ENCODE data around the gene PDGFA.

PDGFA gene

DNA sequence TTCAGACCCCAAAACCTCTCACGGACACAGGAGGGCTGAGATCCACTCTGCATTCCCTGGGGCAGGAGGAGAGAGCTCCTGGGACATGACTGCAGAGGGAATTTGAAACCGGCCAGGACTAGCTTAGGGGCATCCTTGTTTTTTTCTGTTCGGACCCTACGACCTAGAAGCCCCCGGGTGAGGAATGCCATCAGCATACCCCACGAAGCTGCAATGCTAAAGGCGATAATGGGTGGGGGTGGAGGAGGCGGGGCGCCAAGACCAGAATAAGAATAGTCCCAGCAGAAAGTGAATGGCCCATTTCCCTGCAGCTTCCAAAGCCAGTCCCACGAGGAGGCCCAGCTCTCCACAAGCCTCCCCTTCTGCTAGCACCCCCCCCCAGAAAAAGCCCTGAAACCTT lies 4.0 kb downstream of the PDGFA start:
- DNase-seq: no peak

DNA sequence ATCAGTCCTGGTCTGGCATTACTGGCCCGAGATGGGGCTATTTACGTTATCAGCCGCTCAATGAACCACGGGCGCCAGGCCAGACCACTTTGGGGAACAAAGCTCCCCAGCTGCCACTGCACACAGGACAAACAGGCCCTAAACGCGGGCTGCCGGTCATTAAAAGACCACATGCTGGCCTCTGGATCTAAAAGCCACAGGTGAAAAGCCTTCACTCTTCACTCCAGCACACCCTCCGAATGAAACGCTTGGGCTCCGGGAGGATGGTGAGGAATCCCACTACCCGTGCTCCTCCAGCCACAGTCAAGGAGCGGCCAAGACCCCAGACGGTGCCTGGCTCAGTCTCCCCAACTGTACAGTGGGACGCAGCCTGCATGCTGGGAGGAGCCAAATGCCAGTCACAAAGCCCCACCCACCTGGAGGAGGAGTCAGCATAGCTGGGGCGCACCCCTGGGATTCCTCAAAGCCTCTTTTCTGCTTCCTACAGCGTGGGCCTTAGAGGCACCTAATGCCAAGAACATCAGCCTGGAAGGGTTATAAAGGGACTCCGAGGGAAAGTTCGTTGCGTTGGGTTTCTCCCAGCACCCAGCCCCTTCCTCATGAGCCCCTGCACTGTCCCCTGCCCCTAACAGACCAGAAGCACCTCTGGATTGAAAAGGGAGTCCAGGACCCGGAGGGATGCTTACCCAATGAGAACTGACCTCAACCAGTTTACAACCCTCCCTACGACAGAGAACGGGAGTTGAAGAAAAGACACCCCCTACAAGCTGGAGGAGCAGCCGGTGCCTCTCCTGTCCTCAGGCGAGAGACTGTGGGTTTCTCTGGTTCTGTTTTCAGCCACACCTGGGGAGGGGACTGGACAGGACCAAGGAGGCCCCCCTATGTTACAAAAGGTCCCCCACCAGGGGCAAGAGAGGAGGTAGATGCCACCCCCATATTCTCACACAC lies 4.7 kb downstream of the PDGFA start:
- peak; percentile 37 for DNase-seq

DNA sequence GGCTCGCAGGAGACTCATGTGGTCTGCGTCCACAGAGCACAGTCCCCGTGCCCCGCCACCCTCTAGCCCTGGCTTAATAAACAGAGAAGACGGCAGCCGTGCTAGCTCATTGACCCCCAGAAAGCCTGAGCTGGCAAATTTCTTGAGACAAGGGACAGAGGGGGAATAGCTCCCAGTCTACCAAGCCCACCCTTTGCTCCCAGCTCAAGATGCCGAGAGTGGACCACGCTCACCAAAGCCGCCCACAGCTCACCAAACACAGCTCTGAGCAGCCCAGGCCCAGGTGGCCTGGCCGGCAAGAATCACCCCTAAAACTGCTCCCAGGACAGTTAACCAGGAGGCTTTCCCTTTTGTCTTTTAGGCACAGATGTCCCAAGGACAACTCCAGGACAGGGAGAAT lies 5.4 kb downstream of the PDGFA start:
- DNase-seq: no peak

DNA sequence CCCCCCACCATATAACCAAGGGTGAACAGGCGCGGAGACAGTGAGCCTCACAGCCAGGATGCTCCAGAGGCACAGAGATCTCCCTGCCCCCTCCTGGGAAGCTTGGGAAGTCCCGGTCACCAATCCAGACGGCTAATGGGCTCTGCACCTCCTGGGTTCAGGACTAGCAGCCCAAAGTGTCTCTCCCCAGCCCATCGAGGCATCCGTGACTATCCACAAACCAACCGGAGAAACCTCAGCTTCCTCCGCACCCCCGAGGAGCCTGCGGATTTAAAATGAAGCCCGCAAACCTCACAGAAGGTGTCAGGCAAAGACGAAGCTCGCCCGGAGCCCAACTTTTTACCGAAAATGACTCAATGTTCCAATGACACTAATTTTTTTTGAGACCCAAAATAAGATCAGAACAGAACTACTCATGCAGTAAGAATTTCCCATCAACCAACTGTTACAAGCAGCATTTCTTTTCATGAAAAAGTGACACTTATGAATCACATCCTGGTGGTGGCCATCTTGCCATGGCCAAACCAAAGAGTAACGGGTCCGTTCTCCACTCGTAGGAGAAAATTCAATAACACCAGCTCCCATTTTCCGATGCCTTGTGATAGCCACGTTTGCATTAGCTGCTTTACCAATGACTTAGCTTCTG lies 6.0 kb downstream of the PDGFA start:
- DNase-seq: no peak

- no peak for DNase-seq
Observed at GRCh38 chr7:512541-513311, 6.9 kb downstream of the PDGFA start.

DNA sequence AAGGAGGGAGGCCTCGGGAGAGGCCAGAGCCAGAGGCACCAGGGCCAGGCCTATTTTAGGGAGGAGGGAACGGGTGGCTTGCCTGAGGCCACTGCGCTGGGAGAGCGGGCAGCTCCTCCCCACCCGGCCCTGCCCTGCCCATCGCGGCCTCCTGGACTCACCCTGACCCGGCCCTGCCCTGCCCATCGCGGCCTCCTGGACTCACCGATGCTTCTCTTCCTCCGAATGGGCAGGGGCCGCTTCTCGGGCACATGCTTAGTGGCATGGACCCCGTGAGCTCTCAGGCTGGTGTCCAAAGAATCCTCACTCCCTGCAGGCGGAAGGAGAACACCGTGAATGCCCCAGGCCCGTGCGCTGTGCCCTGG lies 7.5 kb downstream of the PDGFA start:
- DNase-seq: no peak

- DNase-seq: no peak
Observed at GRCh38 chr7:511476-512145, 8.0 kb downstream of the PDGFA start.

- no peak for DNase-seq
Observed at GRCh38 chr7:510782-511281, 8.8 kb downstream of the PDGFA start.

GRCh38 chr7:510131-510481 lies 9.5 kb downstream of the PDGFA start:
- no peak for DNase-seq

GRCh38 chr7:509426-510130 lies 10.1 kb downstream of the PDGFA start:
- DNase-seq: no peak

- no peak for DNase-seq
Observed at GRCh38 chr7:508461-509170, 11.0 kb downstream of the PDGFA start.

DNA sequence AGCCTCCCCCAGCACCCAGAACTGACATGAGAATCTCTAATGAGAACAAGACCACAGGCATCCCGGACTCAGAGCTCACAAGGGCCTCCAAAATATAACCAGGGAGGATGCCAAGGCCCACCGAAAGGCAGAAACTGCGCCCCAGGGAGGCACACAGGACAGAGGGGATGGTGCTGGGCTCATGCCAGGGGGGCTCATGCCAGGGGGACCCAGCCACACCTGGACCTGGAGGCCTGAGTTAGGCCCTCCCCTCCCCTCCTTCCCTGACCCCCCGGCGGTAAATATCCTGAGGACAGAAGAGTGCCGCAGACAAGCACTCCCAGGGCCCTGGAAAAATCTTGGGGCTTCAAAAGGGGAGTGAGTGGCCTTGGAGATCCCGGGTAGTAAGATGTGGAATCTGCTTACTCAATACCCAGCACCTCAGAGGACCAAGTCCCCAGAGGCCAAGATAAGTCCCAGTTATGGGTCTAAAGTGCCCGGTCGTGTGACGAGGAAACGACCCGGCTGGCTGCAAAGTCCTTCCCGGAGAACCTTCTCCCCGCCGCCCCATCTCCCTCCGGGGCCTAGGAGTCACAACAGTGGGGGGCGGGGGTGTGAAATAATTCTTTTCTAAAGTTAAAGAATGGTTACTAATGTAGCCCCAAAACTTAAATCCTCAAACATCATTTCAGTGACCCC lies 11.9 kb downstream of the PDGFA start:
- no peak for DNase-seq

DNA sequence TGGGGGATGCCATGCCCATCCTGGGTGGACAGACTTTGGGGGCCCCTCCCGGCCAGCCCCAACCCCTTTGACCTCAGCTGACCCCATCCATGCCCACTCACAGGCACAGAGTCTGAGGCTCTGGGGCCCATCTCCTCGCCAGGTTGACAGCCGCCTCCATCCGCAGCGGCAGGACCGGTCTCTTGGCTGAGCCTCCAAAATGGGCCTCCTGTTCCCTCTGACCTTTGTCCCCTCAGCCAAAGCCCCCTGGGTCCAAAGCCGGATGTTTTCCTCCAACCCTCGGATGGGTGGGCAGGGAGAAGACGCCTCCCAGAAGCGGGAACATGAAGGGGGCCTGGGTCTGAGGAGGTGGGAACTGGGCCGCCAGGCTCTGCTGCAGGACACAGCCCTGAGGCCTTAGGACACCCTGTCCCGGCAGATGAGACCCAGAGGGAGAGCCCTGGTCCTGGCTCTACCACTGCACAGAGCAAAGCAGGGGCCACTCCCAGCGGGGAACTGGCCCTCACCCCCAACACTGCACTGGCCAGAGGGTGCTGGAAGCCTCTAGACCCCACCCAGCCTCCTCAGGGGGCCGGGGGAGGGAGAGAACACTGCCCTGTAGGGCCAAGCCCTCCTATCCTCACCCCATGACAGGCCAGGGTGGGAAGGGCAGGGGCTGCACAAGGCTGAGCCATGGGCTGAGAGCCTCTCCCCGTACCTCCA lies 12.6 kb downstream of the PDGFA start:
- DNase-seq: peak; percentile 3

GRCh38 chr7:506391-506831 lies 13.2 kb downstream of the PDGFA start:
- no peak for DNase-seq

DNA sequence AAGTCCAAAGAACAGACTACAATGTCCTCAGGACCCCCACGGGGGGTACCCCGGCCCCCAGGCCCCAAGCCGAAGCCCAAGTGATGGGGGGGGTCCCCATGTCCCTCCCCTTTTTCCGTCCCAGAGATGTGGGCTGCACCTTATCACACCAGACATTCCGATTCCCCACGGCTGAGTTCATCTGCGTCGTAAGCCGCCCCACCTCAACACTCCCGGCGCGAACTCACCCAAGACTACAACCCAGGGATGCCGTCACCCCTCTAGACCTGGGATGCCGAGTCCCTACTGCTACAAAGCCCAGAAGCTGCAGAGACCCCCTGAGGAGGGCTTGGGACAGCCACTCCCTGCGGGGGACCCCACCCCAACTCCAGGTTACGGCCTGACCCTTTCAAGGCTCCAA lies 14.5 kb downstream of the PDGFA start:
- DNase-seq: peak; percentile 5

DNA sequence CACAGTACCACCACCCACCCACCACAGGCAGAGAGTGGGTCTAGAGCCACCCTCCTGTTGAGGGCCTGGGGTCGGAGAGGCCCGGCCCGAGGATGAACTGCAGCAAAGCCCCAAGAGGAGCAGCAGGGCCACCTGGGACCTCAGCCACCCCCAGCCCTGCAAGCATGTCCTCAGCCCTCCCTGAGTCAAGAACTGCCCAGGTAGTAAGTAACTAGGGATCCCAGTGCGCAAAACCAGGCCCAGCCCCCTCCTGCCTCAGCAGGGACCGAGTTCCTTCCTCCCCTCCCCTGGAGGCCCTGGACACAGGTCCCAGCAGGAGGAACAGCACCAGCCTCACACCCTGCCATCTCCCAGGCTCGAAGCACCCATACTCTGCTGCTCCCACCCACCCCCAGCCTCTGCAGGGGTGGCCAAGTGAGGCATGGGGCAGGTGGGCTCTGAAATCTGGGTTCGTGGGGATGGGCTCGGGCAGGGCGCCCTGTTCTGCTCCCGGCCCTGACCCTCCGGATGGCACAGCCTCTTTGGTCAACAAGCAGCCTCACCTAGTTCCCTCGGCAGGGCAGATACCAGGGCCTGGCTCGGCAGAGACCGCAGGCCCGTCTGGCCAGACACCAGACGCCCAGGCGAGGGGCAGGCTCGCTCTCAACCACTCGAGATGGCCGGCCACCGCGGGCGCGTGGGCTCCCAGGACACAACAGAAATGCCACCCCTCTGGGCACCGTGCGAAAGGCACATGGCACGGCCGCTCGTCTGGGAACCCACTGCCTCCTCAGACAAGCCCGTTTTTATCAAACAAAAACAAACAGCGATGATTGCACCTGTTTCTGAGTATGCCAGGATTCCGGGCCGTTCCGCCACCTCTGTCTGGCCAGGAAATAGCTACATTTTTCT lies 15.2 kb downstream of the PDGFA start:
- DNase-seq: peak; percentile 7

DNA sequence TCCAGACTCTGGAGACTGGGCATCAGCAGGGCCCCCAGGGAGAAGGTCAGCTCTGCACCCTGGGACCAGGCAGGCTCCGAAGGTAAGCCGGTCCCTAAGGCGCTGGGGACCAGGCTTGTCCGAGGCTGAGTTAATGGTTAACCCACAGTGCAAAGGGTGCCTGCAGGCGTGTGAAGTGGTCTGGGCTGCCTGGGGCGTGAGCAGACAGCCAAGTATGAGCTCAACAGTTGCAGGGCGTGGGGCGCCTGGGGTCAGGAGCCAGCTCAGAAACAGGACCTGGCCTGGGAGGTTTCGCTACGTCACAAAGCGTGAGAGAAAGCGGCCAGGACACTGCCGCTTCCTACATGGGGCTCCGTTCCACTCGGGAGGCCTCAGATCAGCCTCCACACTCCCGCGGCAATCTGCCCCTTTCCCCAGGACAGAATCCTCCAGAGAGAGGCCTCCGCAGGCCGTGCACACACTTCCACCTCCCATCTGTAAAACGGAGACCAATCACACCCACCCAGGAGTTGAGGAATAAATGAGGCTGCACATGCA lies 16.0 kb downstream of the PDGFA start:
- no peak for DNase-seq

- DNase-seq: no peak
Observed at GRCh38 chr7:502296-502695, 17.4 kb downstream of the PDGFA start.

- DNase-seq: no peak
Observed at GRCh38 chr7:501526-501925, 18.1 kb downstream of the PDGFA start.

Data from activated naive CD4-positive, alpha-beta T cell treated with anti-CD3 and anti-CD28 coated beads, Interleukin-2, amount 50 U/mL, for 16 hours (primary cell).